Measurements from ENCODE around the gene DOK7. TPM values are rescaled to one million over a fixed set of nuclear protein-coding genes. Genes with fewer than 3 reads are reported as not detected.

Gene DOK7
- total and polyA plus RNA-seq, 2 donors (not counting 3 experiments of a cell fraction or from before 2014, with no cell fraction given): not detected

DNA sequence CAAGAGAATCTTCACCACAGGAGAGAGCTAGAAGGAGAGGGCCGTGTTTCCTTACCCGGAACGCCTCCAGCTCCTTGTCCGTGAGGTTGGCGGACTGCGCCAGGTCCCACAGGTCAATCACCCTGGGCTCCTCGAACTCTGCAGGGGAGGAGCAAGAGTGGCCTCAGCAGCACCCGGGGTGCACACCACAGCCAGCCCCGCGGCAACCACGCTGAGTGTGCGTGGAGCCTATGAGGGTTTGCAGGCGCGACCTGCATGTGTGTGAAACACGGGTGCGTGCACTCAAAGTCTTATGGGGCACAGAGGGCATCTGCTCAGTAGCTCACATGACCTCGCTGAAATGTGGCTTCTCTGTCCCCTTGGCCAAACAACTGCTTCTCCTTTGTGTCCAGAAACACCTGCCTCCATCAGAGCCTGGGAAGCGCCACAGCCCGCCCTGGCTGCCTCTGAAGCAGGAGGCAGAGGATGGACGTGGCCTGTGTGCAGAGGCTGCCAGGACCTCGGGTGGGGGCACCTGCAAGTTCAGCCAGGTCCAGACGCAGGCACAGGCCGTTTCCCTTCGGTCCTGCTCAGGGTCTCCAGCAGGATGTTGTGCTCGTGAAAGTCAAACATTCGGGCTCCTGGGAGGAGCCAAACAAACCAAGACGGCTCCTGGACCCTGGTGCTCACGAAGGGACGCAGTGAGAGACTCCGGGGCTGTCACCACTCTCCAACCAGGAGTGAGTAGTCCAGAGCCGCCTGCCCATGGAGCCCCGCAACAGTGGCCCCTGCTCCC lies 53.1 kb downstream of the DOK7 start:
- Histone ChIP-seq H3K4me3 (replicated peaks in 1 of 3; ENCODE audit: insufficient read depth in 1 of 3, low read depth in 1 of 3, low read length in 3 of 3) (no peak overlapping the region), H3K9ac (replicated peaks; ENCODE audit: extremely low read depth, insufficient read depth, low read length) (no peak overlapping the region), H4K20me1 (replicated peaks; ENCODE audit: control insufficient read depth, extremely low read depth, insufficient read depth, low read length) (no peaks in the 10 kb centered on the region), H3K79me2 (ENCODE audit: control insufficient read depth, insufficient read depth, low read length) (no peaks in the 10 kb centered on the region), H3K9me3 (replicated peaks; ENCODE audit: control insufficient read depth, insufficient read depth, low read length) (no peaks in the 10 kb centered on the region), H3K4me2 (ENCODE audit: insufficient read depth, low read length) (no peak overlapping the region), H2AFZ (ENCODE audit: low read depth, low read length) (no peak overlapping the region), H3K4me1 (ENCODE audit: control insufficient read depth, extremely low read depth, insufficient read depth, low read length) (no peaks in the 10 kb centered on the region), H3K27me3 (ENCODE audit: control insufficient read depth in 2 of 2, insufficient read depth in 2 of 2, low read length in 2 of 2) (no peaks in the 10 kb centered on the region), H3K9me1 (replicated peaks; ENCODE audit: control insufficient read depth, extremely low read depth, insufficient read depth, low read length) (no peaks in the 10 kb centered on the region), H3K36me3 (ENCODE audit: control insufficient read depth in 2 of 2, extremely low read depth in 1 of 2, insufficient read depth in 2 of 2, low read length in 2 of 2) (peaks cover 15 to 59% of the 10 kb centered on the region in 2 experiments), H3K27ac (ENCODE audit: insufficient read depth, low read depth, low read length) (no peak overlapping the region)
- TF ChIP-seq POLR2A (IDR thresholded peaks at IDR 0.05; ENCODE audit: low read depth, low read length) (no peak), POLR2AphosphoS5 (IDR thresholded peaks at IDR 0.05; ENCODE audit: insufficient read depth, low read depth, low read length) (no peak), EZH2 (IDR thresholded peaks at IDR 0.05; ENCODE audit: borderline replicate concordance, low read depth, low read length, severe bottlenecking) (no peak), JUN (IDR thresholded peaks at IDR 0.05; ENCODE audit: borderline replicate concordance, insufficient read depth, insufficient read length, low read depth) (no peak), GATA2 (IDR thresholded peaks at IDR 0.05; ENCODE audit: insufficient read depth, insufficient read length, low read depth, low read length) (no peak), MYC (IDR thresholded peaks at IDR 0.05; ENCODE audit: low read depth, low read length) (no peak), FOS (IDR thresholded peaks at IDR 0.05; ENCODE audit: borderline replicate concordance, insufficient read depth, low read length) (no peak)
- TF ChIP-seq, protein P1, sequence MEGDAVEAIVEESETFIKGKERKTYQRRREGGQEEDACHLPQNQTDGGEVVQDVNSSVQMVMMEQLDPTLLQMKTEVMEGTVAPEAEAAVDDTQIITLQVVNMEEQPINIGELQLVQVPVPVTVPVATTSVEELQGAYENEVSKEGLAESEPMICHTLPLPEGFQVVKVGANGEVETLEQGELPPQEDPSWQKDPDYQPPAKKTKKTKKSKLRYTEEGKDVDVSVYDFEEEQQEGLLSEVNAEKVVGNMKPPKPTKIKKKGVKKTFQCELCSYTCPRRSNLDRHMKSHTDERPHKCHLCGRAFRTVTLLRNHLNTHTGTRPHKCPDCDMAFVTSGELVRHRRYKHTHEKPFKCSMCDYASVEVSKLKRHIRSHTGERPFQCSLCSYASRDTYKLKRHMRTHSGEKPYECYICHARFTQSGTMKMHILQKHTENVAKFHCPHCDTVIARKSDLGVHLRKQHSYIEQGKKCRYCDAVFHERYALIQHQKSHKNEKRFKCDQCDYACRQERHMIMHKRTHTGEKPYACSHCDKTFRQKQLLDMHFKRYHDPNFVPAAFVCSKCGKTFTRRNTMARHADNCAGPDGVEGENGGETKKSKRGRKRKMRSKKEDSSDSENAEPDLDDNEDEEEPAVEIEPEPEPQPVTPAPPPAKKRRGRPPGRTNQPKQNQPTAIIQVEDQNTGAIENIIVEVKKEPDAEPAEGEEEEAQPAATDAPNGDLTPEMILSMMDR (IDR thresholded peaks at IDR 0.05; ENCODE audit: extremely low read depth in 1 of 2, insufficient read depth in 1 of 2, low read depth in 1 of 2, low read length in 2 of 2): no peak
- TF ChIP-seq, protein P2, sequence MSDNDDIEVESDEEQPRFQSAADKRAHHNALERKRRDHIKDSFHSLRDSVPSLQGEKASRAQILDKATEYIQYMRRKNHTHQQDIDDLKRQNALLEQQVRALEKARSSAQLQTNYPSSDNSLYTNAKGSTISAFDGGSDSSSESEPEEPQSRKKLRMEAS (IDR thresholded peaks at IDR 0.05; ENCODE audit: insufficient read depth, insufficient read length): no peak
- ChIA-PET POLR2A (no interaction called here), CTCF (no interaction called here)
- no TSS peak for BruUV-seq (replicated peaks)
- intact Hi-C loops (cut with micrococcal nuclease) (no loop called here), dilution Hi-C loops (cut with MboI; ENCODE audit: extremely low pct_ligation_motif_present, low sequenced_read_pairs) (no loop called here)
- no peak for FAIRE-seq
- DNase-seq (ENCODE audit: low read depth, low spot score): no peak

All from endothelial cell of umbilical vein (primary cell).